Measurements from ENCODE around the gene GFPT2.

The GFPT2 gene

GRCh38 chr5:180395540-180396274, 42.6 kb upstream of the GFPT2 start:
- Histone ChIP-seq H3K27me3 (ENCODE audit: insufficient read depth, insufficient read length) (no peaks in the 10 kb centered on the region), H3K9me3 (ENCODE audit: insufficient read depth, low read length) (no peaks in the 10 kb centered on the region), H3K4me1 (ENCODE audit: insufficient read depth, insufficient read length) (peaks cover 5% of the 10 kb centered on the region), H3K9ac (ENCODE audit: insufficient read length, low read depth) (no peak overlapping the region), H3K36me3 (ENCODE audit: insufficient read depth, insufficient read length, low read length) (no peaks in the 10 kb centered on the region), H3K4me3 (ENCODE audit: insufficient read length, low read depth) (no peak overlapping the region)
- TF ChIP-seq SUZ12 (IDR thresholded peaks at IDR 0.05; ENCODE audit: extremely low read depth, insufficient read depth, insufficient read length) (no peak), YY1 (IDR thresholded peaks at IDR 0.05; ENCODE audit: insufficient read depth, insufficient read length) (no peak), ZNF274 (IDR thresholded peaks at IDR 0.05; ENCODE audit: low read depth, low read length) (no peak)
- DNase-seq (ENCODE audit: low read depth, low spot score), result no peak

GRCh38 chr5:180394031-180394636, 41.0 kb upstream of the GFPT2 start:
- DNase-seq (ENCODE audit: low read depth, low spot score), result no peak
- Histone ChIP-seq H3K4me1 (ENCODE audit: insufficient read depth, insufficient read length) (no peaks in the 10 kb centered on the region), H3K9ac (ENCODE audit: insufficient read length, low read depth) (no peak overlapping the region), H3K9me3 (ENCODE audit: insufficient read depth, low read length) (no peaks in the 10 kb centered on the region), H3K36me3 (ENCODE audit: insufficient read depth, insufficient read length, low read length) (no peaks in the 10 kb centered on the region), H3K27me3 (ENCODE audit: insufficient read depth, insufficient read length) (no peaks in the 10 kb centered on the region), H3K4me3 (ENCODE audit: insufficient read length, low read depth) (no peak overlapping the region)
- TF ChIP-seq SUZ12 (IDR thresholded peaks at IDR 0.05; ENCODE audit: extremely low read depth, insufficient read depth, insufficient read length) (no peak), ZNF274 (IDR thresholded peaks at IDR 0.05; ENCODE audit: low read depth, low read length) (no peak), YY1 (IDR thresholded peaks at IDR 0.05; ENCODE audit: insufficient read depth, insufficient read length) (no peak)

- Histone ChIP-seq H3K36me3 (ENCODE audit: insufficient read depth, insufficient read length, low read length) (no peaks in the 10 kb centered on the region), H3K27me3 (ENCODE audit: insufficient read depth, insufficient read length) (no peaks in the 10 kb centered on the region), H3K9me3 (ENCODE audit: insufficient read depth, low read length) (no peaks in the 10 kb centered on the region), H3K4me3 (ENCODE audit: insufficient read length, low read depth) (no peak overlapping the region), H3K4me1 (ENCODE audit: insufficient read depth, insufficient read length) (no peaks in the 10 kb centered on the region), H3K9ac (ENCODE audit: insufficient read length, low read depth) (no peak overlapping the region)
- TF ChIP-seq ZNF274 (IDR thresholded peaks at IDR 0.05; ENCODE audit: low read depth, low read length) (no peak), YY1 (IDR thresholded peaks at IDR 0.05; ENCODE audit: insufficient read depth, insufficient read length) (no peak), SUZ12 (IDR thresholded peaks at IDR 0.05; ENCODE audit: extremely low read depth, insufficient read depth, insufficient read length) (no peak)
- no peak for DNase-seq (ENCODE audit: low read depth, low spot score)
Observed at GRCh38 chr5:180391276-180391675, 38.1 kb upstream of the GFPT2 start.

- Histone ChIP-seq H3K27me3 (ENCODE audit: insufficient read depth, insufficient read length) (no peaks in the 10 kb centered on the region), H3K4me1 (ENCODE audit: insufficient read depth, insufficient read length) (no peaks in the 10 kb centered on the region), H3K9ac (ENCODE audit: insufficient read length, low read depth) (no peak overlapping the region), H3K4me3 (ENCODE audit: insufficient read length, low read depth) (no peak overlapping the region), H3K9me3 (ENCODE audit: insufficient read depth, low read length) (no peaks in the 10 kb centered on the region), H3K36me3 (ENCODE audit: insufficient read depth, insufficient read length, low read length) (no peaks in the 10 kb centered on the region)
- TF ChIP-seq SUZ12 (IDR thresholded peaks at IDR 0.05; ENCODE audit: extremely low read depth, insufficient read depth, insufficient read length) (no peak), YY1 (IDR thresholded peaks at IDR 0.05; ENCODE audit: insufficient read depth, insufficient read length) (no peak), ZNF274 (IDR thresholded peaks at IDR 0.05; ENCODE audit: low read depth, low read length) (no peak)
- no peak for DNase-seq (ENCODE audit: low read depth, low spot score)
Observed at GRCh38 chr5:180390441-180391190, 37.5 kb upstream of the GFPT2 start.

- DNase-seq (ENCODE audit: low read depth, low spot score), result no peak
Observed at GRCh38 chr5:180389252-180390101, 36.3 kb upstream of the GFPT2 start.

GRCh38 chr5:180387798-180388197, 34.7 kb upstream of the GFPT2 start:
- no peaks in the 10 kb centered on the region for H3K27me3 ChIP-seq (ENCODE audit: insufficient read depth, insufficient read length)
- no peaks in the 10 kb centered on the region for H3K9me3 ChIP-seq (ENCODE audit: insufficient read depth, low read length)
- no peak overlapping the region for H3K9ac ChIP-seq (ENCODE audit: insufficient read length, low read depth)
- no peaks in the 10 kb centered on the region for H3K4me1 ChIP-seq (ENCODE audit: insufficient read depth, insufficient read length)
- TF ChIP-seq SUZ12 (IDR thresholded peaks at IDR 0.05; ENCODE audit: extremely low read depth, insufficient read depth, insufficient read length) (no peak), YY1 (IDR thresholded peaks at IDR 0.05; ENCODE audit: insufficient read depth, insufficient read length) (no peak), ZNF274 (IDR thresholded peaks at IDR 0.05; ENCODE audit: low read depth, low read length) (no peak)
- no peak for DNase-seq (ENCODE audit: low read depth, low spot score)
- no peak overlapping the region for H3K4me3 ChIP-seq (ENCODE audit: insufficient read length, low read depth)
- H3K36me3 ChIP-seq (ENCODE audit: insufficient read depth, insufficient read length, low read length), result no peaks in the 10 kb centered on the region

More at GRCh38 chr5:180389252-180390101, 36.3 kb upstream of the GFPT2 start:
- no peaks in the 10 kb centered on the region for H3K27me3 ChIP-seq (ENCODE audit: insufficient read depth, insufficient read length)
- no peak for TF ChIP-seq SUZ12 (IDR thresholded peaks at IDR 0.05; ENCODE audit: extremely low read depth, insufficient read depth, insufficient read length)
- TF ChIP-seq ZNF274 (IDR thresholded peaks at IDR 0.05; ENCODE audit: low read depth, low read length), result no peak
- TF ChIP-seq YY1 (IDR thresholded peaks at IDR 0.05; ENCODE audit: insufficient read depth, insufficient read length), result no peak
- H3K4me1 ChIP-seq (ENCODE audit: insufficient read depth, insufficient read length), result no peaks in the 10 kb centered on the region
- H3K36me3 ChIP-seq (ENCODE audit: insufficient read depth, insufficient read length, low read length), result no peaks in the 10 kb centered on the region
- no peak overlapping the region for H3K4me3 ChIP-seq (ENCODE audit: insufficient read length, low read depth)
- no peak overlapping the region for H3K9ac ChIP-seq (ENCODE audit: insufficient read length, low read depth)
- no peaks in the 10 kb centered on the region for H3K9me3 ChIP-seq (ENCODE audit: insufficient read depth, low read length)

Measured in NT2/D1 (cell line).